ENCODE data around the gene ZNF521.
A peak's percentile ranks its signal among the peaks of the same experiment; 100 is the strongest.

The ZNF521 gene

DNA sequence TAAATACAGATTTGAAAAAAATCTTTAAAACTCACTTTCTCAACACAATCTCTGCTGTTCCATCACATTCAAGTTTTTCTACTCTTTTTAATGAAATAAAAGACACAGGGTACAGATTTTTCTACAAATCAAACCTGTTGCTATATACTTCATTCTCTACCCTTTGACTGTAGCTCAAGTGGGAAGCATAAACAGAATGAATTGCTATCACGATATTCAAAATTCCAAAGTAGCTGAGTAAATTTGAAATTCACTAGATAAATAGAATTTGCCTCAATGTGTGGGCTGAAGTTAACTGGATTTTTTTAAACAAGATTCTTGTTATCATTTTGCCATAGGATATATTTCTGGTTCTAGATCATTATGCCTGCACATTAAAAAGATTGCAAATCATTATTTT lies 185.9 kb downstream of the ZNF521 start:
- DNase-seq, result no peak

DNA sequence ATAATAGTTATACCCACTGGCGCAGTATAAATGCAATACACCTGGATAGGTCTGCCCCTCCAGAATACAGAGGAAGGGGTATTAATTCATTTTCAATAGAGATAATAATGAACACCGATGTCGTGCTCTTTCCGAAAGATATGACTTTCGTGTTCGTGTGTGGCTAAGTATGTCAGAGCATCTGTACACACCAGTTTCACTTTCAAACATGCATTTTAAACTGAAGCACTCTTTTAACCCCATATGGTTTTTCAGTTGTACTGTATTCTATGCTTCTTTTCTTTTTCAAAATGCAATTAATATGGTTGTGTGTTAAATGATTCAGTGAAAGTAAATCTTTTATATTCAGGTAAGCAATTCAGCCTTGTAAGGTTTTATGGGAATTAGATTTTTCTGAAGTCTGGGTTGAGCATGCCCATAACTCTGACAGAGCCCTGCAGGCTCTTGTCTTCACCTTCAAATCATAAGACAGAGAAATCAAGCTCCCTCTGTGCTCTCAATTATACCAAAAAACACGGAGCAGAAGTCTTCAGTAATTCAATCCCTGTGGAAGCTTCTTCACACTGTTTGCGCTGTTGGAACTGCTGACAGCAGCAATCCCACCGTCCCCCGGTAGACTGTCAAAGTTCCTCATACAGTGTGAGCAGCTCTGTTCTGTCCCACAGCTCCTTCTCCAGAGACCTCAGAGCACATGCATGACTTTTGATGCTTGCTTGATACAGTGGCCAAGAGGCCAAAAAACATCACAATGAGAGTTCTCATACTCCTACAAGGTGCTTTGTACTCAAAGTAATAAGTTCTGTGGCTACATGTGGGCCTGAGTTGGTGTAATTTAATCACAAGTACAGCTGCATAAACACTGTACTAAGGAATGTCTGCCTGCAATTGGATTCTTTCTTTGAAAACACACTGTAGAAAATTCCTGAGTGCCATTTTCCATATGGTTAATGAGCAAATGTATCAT lies 186.8 kb downstream of the ZNF521 start:
- no peak for DNase-seq

DNA sequence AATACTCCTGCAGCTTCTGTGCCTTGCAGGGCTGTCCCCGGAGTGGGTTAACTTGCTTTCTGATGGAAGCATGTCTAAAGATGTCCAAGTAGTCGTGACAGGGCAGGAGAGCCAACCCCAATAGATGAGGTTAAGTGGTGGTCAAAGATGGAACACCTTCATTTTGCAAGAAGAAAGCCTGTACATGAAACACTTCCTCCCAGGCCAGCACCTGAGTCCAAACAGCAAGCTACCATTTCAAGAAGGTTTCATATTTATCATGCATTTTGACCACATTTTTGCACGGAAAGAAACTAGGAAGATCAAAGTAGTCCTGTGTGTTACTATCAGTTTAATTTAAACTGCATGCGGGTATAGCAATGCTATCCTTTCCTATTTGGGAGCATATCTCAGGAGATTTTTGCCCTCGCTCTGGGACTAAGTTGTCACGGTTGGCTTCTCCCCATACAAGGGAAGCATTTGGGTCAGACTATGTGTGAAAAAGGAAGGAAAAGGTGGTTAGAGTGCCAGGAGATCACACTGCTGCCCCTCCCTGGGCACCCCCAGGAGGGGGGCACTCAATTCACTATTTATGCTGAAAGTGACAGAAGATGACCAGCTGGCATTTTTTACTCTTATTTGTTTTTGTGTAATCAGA lies 187.6 kb downstream of the ZNF521 start:
- no peak for DNase-seq

DNA sequence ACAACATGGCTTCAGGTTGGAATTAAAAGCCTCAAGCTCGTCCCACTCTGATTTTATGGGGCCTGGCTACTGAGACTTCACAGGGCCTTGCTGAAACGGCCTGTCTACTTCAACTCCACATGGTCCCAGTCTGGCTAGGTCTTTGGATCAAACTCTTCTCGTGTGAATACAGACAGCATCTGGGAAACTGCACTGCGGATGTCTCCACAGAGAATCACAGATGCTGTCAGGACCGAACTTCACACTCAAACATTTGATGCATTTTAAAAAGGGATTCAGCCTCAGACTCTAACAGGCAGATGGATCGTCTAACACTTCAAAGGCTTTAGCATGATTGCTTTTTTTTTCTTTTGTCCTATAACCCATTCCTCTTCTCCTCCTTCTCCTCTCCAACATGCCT lies 198.5 kb downstream of the ZNF521 start:
- DNase-seq, result no peak

DNA sequence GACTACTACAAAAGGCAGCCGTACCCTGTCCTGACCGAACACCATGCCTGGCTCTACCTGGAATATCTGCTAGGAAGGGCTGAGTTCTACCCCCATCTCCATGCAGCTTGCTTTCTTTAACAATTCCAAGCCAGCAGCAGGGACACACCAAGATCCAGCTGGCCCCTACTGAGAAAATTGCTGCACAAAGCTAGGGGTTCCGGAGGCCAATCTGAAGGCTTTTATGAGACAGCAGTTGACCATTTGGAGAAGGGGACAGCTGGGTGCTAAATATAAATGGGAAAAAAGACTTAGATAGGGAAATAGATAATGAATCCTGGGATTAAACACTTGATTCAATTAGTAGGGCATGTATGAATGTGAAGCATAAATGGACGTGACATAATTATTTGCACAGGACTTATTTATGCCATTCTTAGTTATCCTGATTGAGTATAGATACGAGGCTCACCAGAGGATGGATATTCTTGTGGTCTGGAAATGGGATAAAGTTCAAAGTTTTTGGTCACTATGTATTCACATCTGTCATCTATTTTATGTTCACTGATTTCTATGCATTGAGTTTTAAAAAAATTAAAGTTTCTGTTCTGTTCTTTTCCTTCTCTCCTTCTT lies 204.0 kb downstream of the ZNF521 start:
- DNase-seq, result peak; percentile 47

DNA sequence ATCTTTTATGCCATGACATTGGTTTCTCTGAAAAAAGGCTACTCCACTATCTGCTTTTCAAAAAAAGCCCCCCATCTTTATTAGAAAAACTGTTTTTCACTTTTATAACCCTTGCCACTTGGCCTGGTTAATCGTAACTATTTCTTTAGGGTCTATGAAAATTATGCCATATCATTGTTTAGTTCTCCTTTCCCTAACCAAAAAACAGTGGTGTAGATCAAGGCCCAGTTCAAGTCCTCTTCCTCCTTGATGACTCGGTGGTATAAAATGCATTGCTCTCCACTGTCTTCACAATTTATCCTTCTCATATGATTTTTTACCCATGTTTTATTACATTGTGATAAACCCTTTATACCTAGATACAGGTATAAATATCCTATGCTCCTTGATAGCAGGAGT lies 205.5 kb downstream of the ZNF521 start:
- no peak for DNase-seq

DNA sequence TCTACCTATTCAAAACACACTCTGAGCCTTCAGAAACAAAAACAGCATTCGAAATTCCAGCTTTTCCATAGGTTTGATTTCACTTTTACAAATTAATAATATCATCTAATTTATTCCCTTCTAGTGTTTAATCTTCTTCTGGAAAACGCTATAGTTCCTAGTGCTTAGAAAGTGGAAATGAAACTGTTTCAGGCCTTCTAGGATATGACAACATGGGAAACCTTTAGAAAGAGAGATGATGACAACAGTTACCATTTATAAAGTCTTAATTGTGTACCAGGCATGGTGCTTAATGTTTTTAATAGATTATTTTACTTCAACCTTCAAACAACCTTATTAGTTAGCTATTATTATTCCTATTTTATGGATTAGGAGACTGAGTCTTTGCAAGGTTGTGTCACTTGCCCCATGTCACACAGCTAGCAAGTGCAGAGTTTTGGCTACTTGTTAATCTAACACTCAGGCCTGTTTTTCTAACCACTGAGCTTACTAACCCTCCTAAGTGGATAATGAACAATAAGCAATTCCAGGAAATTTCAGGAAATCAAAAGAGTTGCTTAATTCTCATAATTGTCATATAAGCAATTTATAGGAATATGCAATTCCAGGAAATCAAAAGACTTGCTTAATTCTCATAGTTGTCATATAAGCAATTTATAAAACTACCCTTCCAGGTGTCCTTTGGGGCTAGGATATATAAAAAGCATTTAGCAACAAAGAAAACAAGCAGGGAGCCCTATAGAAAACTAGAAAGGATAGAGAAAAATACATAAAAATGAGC lies 206.0 kb downstream of the ZNF521 start:
- no peak for DNase-seq

DNA sequence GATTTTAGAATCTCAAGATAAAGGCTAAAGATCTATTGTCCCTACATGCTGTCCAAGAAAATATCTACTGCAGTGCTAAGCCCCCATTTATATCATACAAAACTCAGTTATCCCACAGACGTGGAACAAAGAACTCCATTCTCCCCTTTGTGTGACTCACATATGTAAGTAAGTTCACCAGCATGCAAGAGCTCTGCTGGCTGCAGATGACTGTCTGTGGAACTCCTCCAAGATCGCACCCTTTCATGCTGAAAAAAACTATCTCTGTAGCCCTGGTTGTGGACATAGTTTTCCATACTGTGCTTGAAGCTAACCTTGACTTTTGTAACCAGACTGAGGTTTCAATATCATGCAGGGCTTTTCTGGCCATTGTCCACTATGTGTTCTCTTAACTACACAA lies 207.1 kb downstream of the ZNF521 start:
- DNase-seq, result no peak

DNA sequence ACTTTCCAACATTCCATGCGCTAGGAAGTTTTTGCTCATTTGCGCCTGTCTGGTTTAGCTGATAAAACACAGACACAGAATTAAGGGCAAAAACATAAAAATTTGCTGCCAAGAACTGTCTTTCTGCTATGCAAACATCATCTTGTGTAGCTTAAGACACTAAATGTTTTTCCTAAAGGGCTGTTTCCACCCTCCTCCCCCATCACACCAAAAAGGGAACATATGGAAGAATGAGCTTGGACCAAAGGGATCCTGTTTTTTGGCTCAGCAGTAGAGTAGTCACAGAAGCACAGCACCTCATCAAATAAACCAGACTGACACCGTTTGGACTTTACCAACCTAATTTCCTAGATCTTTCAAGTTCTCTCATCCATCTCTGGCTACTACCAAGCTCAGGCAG lies 210.1 kb downstream of the ZNF521 start:
- no peak for DNase-seq

DNA sequence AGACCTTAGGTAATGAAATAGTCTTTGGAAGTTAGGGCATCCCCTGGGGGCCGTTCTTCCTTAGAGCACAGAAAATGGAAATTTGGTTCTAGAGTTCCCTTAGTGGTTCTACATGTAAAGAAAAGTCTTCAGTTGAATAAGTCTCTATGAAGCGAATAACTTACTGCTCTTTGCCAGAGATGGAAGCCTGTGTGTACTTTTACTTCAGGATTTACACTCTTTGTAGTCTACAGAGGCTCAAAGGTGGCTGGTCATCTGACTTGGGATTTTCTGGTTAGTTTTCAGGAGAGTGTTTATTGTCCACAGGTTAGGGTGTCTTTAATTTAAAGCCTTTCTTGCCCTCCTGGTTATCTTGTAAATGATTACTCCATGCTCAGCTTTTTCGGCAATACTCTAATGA lies 210.6 kb downstream of the ZNF521 start:
- DNase-seq, result no peak

DNA sequence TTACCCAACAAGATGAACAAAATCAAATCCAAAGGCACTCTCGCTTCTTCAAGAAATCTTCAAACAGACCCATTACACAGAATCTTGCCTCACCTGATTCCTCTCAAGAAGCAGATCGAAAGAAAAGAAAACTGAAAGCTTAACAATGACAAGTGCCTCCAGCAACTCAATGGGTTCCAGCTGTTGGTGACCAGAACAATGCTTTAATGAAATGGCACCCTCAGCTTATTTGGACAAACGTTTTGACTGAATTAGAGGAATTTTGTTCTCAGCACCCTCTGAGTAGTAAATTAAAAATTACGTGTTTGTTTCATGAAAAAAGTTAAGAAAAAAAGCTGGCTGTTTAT lies 211.0 kb downstream of the ZNF521 start:
- DNase-seq, result no peak

DNA sequence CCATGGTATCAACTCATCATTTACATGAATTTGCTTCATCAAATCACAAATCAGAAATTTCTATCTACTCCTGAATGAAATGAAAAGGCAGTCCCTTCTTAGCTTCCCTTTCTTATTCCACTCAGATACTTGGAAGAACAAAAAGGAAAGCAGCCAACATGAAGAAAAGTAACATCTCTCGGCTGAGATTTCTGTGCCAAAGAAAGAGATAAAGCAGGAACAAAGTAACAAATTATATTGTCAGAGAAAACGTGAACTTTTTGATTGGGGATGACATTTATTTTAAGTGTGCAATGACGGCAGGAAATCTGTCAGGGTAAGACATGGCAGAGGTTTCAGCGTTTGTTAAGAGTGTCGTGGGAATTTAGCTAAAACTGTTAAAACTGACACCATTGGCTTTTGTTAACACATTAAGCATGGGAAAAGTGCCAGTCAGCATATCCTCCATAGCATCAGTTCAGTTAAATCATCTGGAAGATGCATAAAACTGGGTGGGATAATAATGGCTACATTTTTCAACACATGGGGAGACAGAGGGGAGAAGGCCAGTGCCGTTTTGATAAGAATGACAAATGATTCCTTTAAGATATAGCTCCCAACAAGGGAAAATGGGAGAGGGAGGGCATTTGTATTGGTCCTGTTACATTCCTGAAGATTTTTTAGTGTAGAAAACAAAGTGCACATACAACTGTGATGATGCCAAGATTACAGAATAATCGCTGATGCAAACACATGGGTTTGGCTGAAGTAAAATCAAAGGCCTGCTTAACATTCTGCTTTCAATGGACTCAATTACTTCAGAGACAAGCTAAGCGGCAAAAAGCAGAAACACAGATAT lies 211.6 kb downstream of the ZNF521 start:
- no peak for DNase-seq

DNA sequence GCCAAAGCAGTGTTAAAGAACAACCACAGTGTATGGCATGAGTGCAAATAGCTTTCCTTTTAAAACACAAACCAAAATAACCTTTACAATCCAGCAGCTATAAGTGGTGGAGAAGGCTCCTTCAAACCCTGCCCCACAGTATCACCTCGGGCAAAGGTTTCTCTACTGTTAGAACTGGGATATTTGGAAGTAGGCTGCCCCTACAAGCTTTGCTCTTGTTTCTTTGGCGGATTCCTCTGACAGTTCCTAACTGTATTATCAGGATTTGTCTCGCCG lies 214.8 kb downstream of the ZNF521 start:
- no peak for DNase-seq

DNA sequence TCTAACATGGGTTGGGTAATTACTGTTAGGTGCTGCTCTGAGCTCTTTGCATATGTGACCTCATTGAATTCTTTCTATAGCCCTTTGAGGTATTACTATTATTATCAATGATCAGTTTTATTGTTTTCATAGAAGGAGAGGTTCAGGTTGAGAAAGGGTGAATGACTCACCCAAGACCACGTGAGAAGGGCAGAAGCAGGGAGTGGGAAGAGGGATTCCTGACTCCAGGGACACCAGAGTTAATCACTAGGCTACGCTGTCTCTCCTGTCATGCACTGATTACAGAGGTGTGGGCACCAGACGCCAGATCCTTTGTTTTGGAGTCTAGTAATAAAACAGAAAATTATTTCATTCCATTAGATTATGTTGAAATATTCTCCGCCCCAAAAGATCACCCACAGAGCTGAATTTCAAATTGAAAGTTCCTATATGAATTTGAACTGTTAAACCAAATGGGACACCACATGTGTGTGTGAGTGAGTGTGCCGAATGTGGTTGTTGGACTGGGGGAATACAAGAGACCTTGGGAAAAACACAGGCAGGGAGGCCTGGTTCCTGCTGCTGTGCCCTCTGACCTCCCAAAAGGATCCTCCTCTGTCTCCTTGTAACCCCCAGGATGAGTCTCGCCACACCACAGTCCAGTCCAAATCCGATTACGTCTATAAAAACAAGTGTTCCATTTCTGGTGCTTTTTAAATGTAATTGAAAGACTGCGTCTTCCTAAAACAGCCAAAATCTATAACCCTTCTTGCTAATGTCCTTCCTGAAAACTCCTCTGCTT lies 215.4 kb downstream of the ZNF521 start:
- DNase-seq, result no peak

DNA sequence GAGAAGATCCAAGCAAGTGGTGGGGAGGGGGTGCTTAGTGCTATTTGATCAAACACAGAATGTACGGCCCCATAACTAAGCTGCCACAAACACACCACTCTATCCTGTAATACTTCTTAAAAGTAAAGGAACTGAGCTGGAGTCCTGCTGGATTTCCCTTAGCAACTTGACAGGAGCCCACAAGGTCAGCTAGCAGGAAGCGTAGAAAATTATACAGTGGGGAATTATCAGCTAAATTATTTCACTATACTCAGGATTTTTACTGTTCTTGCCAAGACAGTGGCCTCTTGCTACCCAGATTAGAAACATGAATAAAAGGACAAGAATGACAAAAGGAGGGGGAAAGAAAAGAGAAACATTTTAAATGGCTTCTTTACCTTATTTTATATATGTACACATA lies 217.1 kb downstream of the ZNF521 start:
- DNase-seq, result no peak

DNA sequence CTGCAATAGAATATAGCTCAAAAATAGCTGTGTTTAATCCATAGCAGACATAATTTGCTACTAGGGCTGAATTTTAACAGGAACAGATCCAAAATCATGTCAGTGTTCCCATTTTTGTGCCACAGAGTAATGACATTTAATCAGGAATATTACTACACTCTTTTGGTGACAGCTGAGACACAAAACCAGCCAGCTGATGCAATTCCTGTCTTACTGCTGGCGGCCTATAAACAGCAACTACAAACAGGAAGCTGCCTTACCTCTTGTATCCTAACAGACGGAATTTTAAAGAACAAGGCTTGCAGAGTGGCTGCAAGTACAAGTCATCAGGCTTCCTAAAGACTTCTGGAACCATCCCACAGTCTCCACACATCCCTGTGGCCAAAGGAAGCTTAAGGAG lies 218.1 kb downstream of the ZNF521 start:
- DNase-seq, result no peak

DNA sequence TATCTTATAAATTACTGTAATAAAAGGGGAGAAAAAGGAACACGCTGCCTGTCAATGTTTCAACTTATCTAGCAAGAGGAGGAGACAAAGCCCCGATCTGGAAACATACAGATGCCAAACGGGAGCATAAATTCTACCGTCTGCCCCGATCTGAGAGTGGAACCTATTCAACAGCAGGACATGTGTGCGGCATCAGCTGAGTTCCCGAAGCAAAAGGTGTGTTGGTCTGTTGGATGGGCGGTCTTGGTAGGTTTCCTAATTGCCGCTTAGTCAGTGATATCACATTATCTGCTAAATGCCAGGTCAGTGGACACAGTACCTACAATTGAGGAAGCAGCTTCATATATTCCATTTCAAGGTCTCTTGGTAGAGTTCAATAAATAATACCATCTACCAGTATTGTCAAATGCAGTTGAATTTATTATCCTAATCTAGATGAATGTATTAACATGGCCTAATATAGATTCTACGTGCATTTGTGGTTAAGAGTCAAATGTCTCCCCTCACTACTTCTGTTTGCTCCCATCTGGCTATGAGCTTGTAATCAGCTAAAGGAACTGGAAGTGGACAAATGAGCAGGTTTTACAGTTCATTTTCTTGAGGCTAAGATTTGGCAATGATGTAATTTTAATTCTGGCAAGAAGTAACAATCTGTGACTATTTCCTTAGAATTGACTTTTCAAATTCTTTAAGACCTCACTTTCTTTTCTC lies 219.0 kb downstream of the ZNF521 start:
- DNase-seq, result no peak

DNA sequence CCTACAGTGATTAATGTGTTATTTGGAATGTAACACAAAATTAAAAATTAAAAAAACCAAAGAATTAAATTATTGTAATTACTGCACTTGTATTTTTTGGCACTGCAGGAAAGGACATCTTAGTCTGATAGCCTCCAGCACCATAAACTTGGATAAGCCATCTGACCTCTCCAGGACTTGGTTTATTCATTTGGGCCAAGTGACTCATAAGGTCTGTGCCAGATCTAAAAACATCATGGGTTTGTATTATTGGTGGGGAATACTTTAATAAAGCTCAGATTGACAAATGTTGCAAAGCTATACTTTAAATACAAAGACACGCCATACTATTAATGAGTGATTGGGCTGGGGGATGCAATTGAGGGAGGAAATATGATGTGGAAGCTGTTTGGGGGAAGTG lies 225.2 kb downstream of the ZNF521 start:
- DNase-seq, result no peak

DNA sequence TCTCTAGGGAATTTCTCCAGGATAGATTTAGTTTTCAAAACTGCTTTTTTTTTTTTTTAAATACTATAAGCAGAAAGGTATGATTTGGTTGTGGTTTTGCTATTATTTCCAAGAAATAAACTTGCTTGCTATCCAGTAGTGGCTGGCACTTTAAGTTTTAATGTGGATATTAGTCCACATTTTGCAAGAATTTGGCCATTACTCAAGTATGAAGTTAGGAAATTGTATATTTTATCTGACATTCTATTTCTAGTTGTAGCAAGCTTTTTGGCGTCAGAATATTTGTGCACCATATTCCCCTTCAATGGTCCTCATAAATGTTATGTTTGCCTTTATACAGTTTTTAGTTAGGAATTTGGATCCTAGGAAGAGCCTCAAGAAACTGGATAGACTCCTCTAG lies 226.3 kb downstream of the ZNF521 start:
- DNase-seq, result no peak

DNA sequence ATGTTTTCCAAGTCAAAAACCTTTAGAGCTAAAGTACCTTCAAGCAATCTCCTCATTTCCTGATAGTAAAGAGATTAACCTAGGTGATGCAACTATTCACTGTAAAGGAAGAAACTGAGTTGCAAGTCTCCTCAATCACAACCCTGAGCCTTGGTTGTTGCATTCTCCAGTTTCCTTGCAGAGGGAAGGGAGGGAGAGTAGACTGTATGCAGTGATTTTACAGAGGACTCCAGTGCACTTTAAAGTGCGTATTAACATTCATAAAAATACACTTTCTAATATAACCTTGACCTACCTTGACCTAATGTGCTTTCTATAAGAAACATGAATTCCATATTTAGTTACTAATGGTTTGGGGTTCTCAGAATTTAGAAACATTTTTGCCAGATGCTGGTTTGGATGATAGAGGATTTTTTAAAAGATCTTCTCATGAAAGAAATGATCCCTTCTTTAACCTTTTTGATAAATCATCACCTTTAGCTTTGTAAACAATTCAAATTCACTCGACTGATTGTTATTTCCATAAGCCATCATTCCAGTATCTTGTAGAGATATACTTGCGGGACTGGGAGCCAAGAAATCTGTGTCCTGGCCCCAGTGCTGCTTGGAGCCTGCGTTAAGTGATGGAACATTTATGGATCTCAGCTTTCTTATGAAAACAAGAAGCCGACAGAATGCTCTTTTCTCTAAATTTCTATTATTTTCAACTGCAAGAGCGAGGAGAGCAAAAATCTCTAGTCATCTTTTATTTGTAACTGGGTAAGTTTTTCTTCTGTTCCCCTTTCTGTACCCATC lies 228.3 kb downstream of the ZNF521 start:
- DNase-seq, result no peak
